A549 (cell line): ENCODE data around the gene VSNL1. TPM values are rescaled to one million over a fixed set of nuclear protein-coding genes. Genes with fewer than 3 reads are reported as not detected.

ENCODE experiments used
- ATAC-seq, 2 experiments: fragments of 200-7000 bp in 1 of 2; fragments of >200 bp in 1 of 2; cut with Nextera tagmentation in 1 of 2; cut with Tn5 transposase in 1 of 2; 3 replicates each; pipeline versions ENCODE4 v1.8.0 to v1.9.1; 2018 to 2020; ENCODE audit warnings: mild to moderate bottlenecking in 1 of 2, moderate library complexity in 1 of 2
- CTCF ChIA-PET: fragments of 300-600 bp; sonication (Branson Sonifier 250); formaldehyde crosslinking; extraction: SDS; loops from one replicate; lab custom pipeline; 2021; ENCODE audit warnings: antibody characterized with exemption, inconsistent platforms; lab: Yijun Ruan, JAX
- POLR2A ChIA-PET: fragments of 350-600 bp; formaldehyde crosslinking; extraction: SDS; loops from one replicate; lab custom pipeline; 2021; ENCODE audit warnings: antibody characterized with exemption, inconsistent platforms; lab: Yijun Ruan, JAX
- DNase-seq, 2 experiments: peaks; one replicate each; pipeline versions ENCODE4 v3.0.0 to v3.0.0-alpha.2; 2011 to 2016; ENCODE audit warnings: low read depth in 1 of 2, low spot score in 1 of 2
- FAIRE-seq: peaks from 2 replicates; lab custom pipeline; 2011; peaks lifted over from hg19 to GRCh38; lab: Jason Lieb, UNC
- H3K27ac ChIP-seq, 2 experiments: fragments of >200 bp; sonication (Bioruptor Twin); formaldehyde crosslinking; 3 replicates each; pipeline ENCODE4 v1.5.1; 2016 to 2017
- H3K4me1 ChIP-seq: fragments of >200 bp; sonication (Bioruptor Twin); formaldehyde crosslinking; 3 replicates; pipeline ENCODE4 v1.6.1; 2016
- H3K4me2 ChIP-seq: fragments of >200 bp; sonication (Bioruptor Twin); formaldehyde crosslinking; 3 replicates; pipeline ENCODE4 v1.6.1; 2016
- H3K4me3 ChIP-seq: fragments of >200 bp; sonication (Bioruptor Twin); formaldehyde crosslinking; 3 replicates; pipeline ENCODE4 v1.5.1; 2016
- H3K9me3 ChIP-seq: fragments of >200 bp; sonication (Bioruptor Twin); formaldehyde crosslinking; 3 replicates; pipeline ENCODE4 v1.6.1; 2016
- BHLHE40 ChIP-seq: IDR thresholded peaks from 2 replicates; pipeline ENCODE4 v1.6.1; 2012; ENCODE audit warnings: low read depth, low read length, inconsistent platforms
- CBX8 ChIP-seq: fragments of 200-600 bp; sonication (generic); IDR thresholded peaks from 2 replicates; pipeline ENCODE4 v1.6.1; 2016
- EP300 ChIP-seq, 2 experiments: fragments of >200 bp; sonication (Bioruptor Twin); formaldehyde crosslinking; IDR thresholded peaks; 2 replicates in 1 of 2; 3 replicates in 1 of 2; pipeline ENCODE4 v1.6.1; 2016 to 2017
- ESRRA ChIP-seq: fragments of 150-350 bp; IDR thresholded peaks from 2 replicates; pipeline ENCODE4 v1.6.1; 2014; ENCODE audit warnings: mild to moderate bottlenecking, low read length, borderline replicate concordance
- FOSB ChIP-seq: fragments of 250-450 bp; sonication (Bioruptor Pico); IDR thresholded peaks from 2 replicates; pipeline ENCODE4 v1.5.0; 2020; ENCODE audit warnings: mild to moderate bottlenecking, moderate library complexity
- FOXS1 ChIP-seq: fragments of 250-450 bp; sonication (Bioruptor Pico); IDR thresholded peaks from 2 replicates; pipeline ENCODE4 v1.5.0; 2020; ENCODE audit warnings: mild to moderate bottlenecking, moderate library complexity
- GATA3 ChIP-seq: IDR thresholded peaks from 2 replicates; pipeline ENCODE4 v1.6.1; 2012; ENCODE audit warnings: borderline replicate concordance
- HDAC2 ChIP-seq: fragments of 200-600 bp; sonication (generic); IDR thresholded peaks from 2 replicates; pipeline ENCODE4 v1.6.1; 2016
- HEYL ChIP-seq: fragments of 250-450 bp; sonication (Bioruptor Pico); IDR thresholded peaks from 2 replicates; pipeline ENCODE4 v1.8.0; 2021; ENCODE audit warnings: mild to moderate bottlenecking, moderate library complexity
- HOXA7 ChIP-seq: fragments of 250-450 bp; sonication (Bioruptor Pico); IDR thresholded peaks from 2 replicates; pipeline ENCODE4 v1.5.0; 2020; ENCODE audit warnings: mild to moderate bottlenecking, moderate library complexity
- HOXB5 ChIP-seq: fragments of 250-450 bp; sonication (Bioruptor Pico); IDR thresholded peaks from 2 replicates; pipeline ENCODE4 v1.5.0; 2020; ENCODE audit warnings: mild to moderate bottlenecking, moderate library complexity
- JUN ChIP-seq, 2 experiments: fragments of >200 bp; sonication (Bioruptor Twin); formaldehyde crosslinking; IDR thresholded peaks; 2 replicates in 1 of 2; 3 replicates in 1 of 2; pipeline ENCODE4 v1.6.1; 2016 to 2017
- JUNB ChIP-seq: fragments of >200 bp; sonication (Bioruptor Twin); formaldehyde crosslinking; IDR thresholded peaks from 2 replicates; pipeline ENCODE4 v1.6.1; 2016
- KDM5A ChIP-seq: fragments of 200-600 bp; sonication (generic); IDR thresholded peaks from 2 replicates; pipeline ENCODE4 v1.6.1; 2016; ENCODE audit warnings: antibody characterized with exemption, mild to moderate bottlenecking
- NFE2L2 ChIP-seq: fragments of 150-350 bp; conservative IDR thresholded peaks from 2 replicates; pipeline ENCODE4 v1.6.1; 2014; ENCODE audit warnings: low read length
- POLR2A ChIP-seq: IDR thresholded peaks from 2 replicates; pipeline ENCODE4 v1.6.1; 2012; ENCODE audit warnings: mild to moderate bottlenecking, low read length
- POLR2AphosphoS2 ChIP-seq: conservative IDR thresholded peaks from 2 replicates; pipeline ENCODE4 v1.6.1; 2012; ENCODE audit warnings: low read length, improper control_type of control experiment, inconsistent platforms
- RAD21 ChIP-seq, 2 experiments: fragments of >200 bp in 1 of 2; sonication (Bioruptor Twin) in 1 of 2; formaldehyde crosslinking in 1 of 2; IDR thresholded peaks in 1 of 2; conservative IDR thresholded peaks in 1 of 2; 2 replicates in 1 of 2; 3 replicates in 1 of 2; pipeline ENCODE4 v1.6.1; 2012 to 2018; ENCODE audit warnings: inconsistent platforms in 1 of 2
- RCOR1 ChIP-seq: fragments of 150-350 bp; IDR thresholded peaks from 2 replicates; pipeline ENCODE4 v1.6.1; 2014; ENCODE audit warnings: antibody characterized with exemption, low read length, low read depth
- TFCP2L1 ChIP-seq: fragments of 250-450 bp; sonication (Bioruptor Pico); IDR thresholded peaks from 2 replicates; pipeline ENCODE4 v1.5.0; 2021; ENCODE audit warnings: mild to moderate bottlenecking
- TP53 ChIP-seq: fragments of 250-450 bp; sonication (Bioruptor Pico); IDR thresholded peaks from 2 replicates; pipeline ENCODE4 v1.5.0; 2021; ENCODE audit warnings: mild to moderate bottlenecking, moderate library complexity
- ZC3H11A ChIP-seq: fragments of 450-650 bp; IDR thresholded peaks from 2 replicates; pipeline ENCODE4 v1.6.1; 2014; ENCODE audit warnings: antibody characterized with exemption, mild to moderate bottlenecking
- ZFP36 ChIP-seq: fragments of 450-650 bp; IDR thresholded peaks from 2 replicates; pipeline ENCODE4 v1.6.1; 2014; ENCODE audit warnings: borderline replicate concordance; ENCODE audit not compliant: partially characterized antibody
- ZSCAN20 ChIP-seq: fragments of 250-450 bp; sonication (Bioruptor Pico); IDR thresholded peaks from 2 replicates; pipeline ENCODE4 v1.8.0; 2022; ENCODE audit warnings: mild to moderate bottlenecking, moderate library complexity
- WGBS: methylation state at CpG from one replicate; pipeline ENCODE4 v1.1.6; 2017; ENCODE audit errors: missing lambda C conversion rate; 5-methylcytosine and 5-hydroxymethylcytosine counted together
- polyA plus RNA-seq, 4 experiments: library from polyadenylated mRNA; depleted of rRNA in 3 of 4; stranded (reverse); fragments of >200 nt; fragmentation: RNase III in 1 of 4; extraction: RNeasy Plus Mini Kit Qiagen cat#74134 plus additional on column Dnase treatment in 1 of 4; gene quantifications; 2 replicates in 3 of 4; 3 replicates in 1 of 4; pipeline ENCODE4 v1.2.3, GENCODE V29; 2011 to 2017
- TF ChIP-seq, protein P1 (sequence below): fragments of 250-450 bp; sonication (Bioruptor Pico); IDR thresholded peaks from 2 replicates; pipeline ENCODE4 v1.5.0; 2021; ENCODE audit warnings: mild to moderate bottlenecking, moderate library complexity, borderline replicate concordance
- TF ChIP-seq, protein P2 (sequence below): fragments of 250-450 bp; sonication (Bioruptor Pico); IDR thresholded peaks from 2 replicates; pipeline ENCODE4 v1.5.0; 2020; ENCODE audit warnings: low read depth, mild to moderate bottlenecking, moderate library complexity
- TF ChIP-seq, protein P3 (sequence below): fragments of 450-650 bp; IDR thresholded peaks from 2 replicates; pipeline ENCODE4 v1.6.1; 2014; ENCODE audit warnings: antibody characterized with exemption
- TF ChIP-seq, protein P4 (sequence below): IDR thresholded peaks from 2 replicates; pipeline ENCODE4 v1.6.1; 2012; ENCODE audit warnings: low read depth, borderline replicate concordance

VSNL1 gene
- polyA plus RNA-seq, 2 of the 4 experiments (the other 2 are of a cell fraction), result not detected

DNA sequence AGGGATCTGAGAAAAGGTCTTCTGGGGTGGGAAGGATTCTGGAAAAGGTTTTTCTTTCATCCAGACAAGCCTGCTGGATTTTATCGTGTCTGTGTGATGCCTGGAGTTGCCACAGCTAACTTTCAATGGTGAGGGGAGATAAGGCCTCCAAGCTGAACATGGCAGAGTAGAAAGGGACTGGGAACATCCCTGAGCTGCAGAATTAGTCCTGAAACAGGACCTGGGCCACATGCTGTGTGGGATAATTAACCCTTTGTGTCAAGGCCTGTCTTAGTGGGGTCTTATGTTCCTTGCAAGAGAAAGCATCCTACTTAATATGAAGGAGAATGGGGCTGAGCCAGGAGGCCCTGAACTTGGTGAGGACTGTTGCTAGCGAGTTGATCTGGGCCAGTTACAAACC is 66.4 kb downstream of the VSNL1 start:
- Histone ChIP-seq H3K4me2 (no peak overlapping the region), H3K4me1 (no peaks in the 10 kb centered on the region), H3K4me3 (no peak overlapping the region), H3K27ac (no peak overlapping the region), H3K9me3 (no peaks in the 10 kb centered on the region)
- no peak for DNase-seq
- FAIRE-seq, result no peak
- ChIA-PET POLR2A (no interaction called here), CTCF (interaction anchor here (2.0 kb wide), 1 partner anchor 64 kb away, joined by 6 read pairs; no protein-coding TSS in a partner anchor)
- 3% methylated on average over 2 of the region's 2 CpGs for WGBS
- ATAC-seq, result no peak
- TF ChIP-seq, protein P1, sequence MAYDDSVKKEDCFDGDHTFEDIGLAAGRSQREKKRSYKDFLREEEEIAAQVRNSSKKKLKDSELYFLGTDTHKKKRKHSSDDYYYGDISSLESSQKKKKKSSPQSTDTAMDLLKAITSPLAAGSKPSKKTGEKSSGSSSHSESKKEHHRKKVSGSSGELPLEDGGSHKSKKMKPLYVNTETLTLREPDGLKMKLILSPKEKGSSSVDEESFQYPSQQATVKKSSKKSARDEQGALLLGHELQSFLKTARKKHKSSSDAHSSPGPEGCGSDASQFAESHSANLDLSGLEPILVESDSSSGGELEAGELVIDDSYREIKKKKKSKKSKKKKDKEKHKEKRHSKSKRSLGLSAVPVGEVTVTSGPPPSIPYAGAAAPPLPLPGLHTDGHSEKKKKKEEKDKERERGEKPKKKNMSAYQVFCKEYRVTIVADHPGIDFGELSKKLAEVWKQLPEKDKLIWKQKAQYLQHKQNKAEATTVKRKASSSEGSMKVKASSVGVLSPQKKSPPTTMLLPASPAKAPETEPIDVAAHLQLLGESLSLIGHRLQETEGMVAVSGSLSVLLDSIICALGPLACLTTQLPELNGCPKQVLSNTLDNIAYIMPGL (CRISPR knock-in tag), result no peak
- TF ChIP-seq HDAC2, result no peak
- TF ChIP-seq ZSCAN20, result no peak
- no peak for TF ChIP-seq KDM5A
- no peak for TF ChIP-seq FOXS1 (CRISPR knock-in tag)
- TF ChIP-seq ZC3H11A, result no peak
- no peak for TF ChIP-seq POLR2AphosphoS2
- TF ChIP-seq EP300 (IDR thresholded peaks at IDR 0.05), result no peak
- TF ChIP-seq RCOR1, result no peak
- TF ChIP-seq, protein P2, sequence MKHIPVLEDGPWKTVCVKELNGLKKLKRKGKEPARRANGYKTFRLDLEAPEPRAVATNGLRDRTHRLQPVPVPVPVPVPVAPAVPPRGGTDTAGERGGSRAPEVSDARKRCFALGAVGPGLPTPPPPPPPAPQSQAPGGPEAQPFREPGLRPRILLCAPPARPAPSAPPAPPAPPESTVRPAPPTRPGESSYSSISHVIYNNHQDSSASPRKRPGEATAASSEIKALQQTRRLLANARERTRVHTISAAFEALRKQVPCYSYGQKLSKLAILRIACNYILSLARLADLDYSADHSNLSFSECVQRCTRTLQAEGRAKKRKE (CRISPR knock-in tag), result no peak
- no peak for TF ChIP-seq POLR2A
- no peak for TF ChIP-seq ZFP36

- POLR2A ChIA-PET, result no interaction called here
- TF ChIP-seq RAD21 (conservative IDR thresholded peaks at IDR 0.05 in 1 of 2, IDR thresholded peaks at IDR 0.05 in 1 of 2), result no peak
- no peak for TF ChIP-seq HDAC2
- no peak for TF ChIP-seq BHLHE40
- TF ChIP-seq HOXB5, result no peak
- no peak for TF ChIP-seq ESRRA
- TF ChIP-seq TP53 (CRISPR knock-in tag), result no peak
- no peak for TF ChIP-seq RCOR1
- TF ChIP-seq CBX8, result no peak
- no peak for TF ChIP-seq HOXA7 (CRISPR knock-in tag)
- H3K4me3 ChIP-seq, result no peak overlapping the region
- H3K9me3 ChIP-seq, result no peaks in the 10 kb centered on the region
- no peak for DNase-seq
- H3K27ac ChIP-seq, result no peak overlapping the region
- FAIRE-seq, result no peak
- CTCF ChIA-PET, result interaction anchor here (2.0 kb wide), 1 partner anchor 64 kb away, joined by 6 read pairs; no protein-coding TSS in a partner anchor
- WGBS, result 9% methylated on average over 1 of the region's 1 CpG
- no peaks in the 10 kb centered on the region for H3K4me1 ChIP-seq
- no peak for ATAC-seq
- H3K4me2 ChIP-seq, result no peak overlapping the region
Observed at GRCh38 chr2:17607379-17607778, 66.9 kb downstream of the VSNL1 start.

DNA sequence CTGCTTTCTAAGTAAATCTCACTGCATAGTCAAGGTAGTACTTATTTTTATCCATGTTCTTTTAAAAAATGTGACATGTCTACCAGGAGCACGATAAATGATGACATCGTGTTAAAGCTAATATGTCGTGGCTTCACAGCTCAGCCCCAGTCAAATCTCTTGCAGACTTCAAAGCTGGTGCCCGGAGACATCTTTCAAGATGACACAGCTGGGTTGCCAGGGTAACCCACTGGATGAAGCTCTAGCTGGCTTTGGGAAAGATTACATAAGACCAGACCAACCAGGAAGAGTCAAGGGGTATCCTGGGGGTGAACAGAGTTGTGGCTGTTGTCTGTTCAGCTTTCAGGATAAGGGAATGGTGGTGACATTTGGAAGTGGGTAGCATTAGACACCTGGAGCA is 67.8 kb downstream of the VSNL1 start:
- Histone ChIP-seq H3K4me2 (no peak overlapping the region), H3K27ac (no peak overlapping the region), H3K4me1 (no peaks in the 10 kb centered on the region), H3K9me3 (no peaks in the 10 kb centered on the region), H3K4me3 (no peak overlapping the region)
- no peak for FAIRE-seq
- DNase-seq, result no peak
- no peak for ATAC-seq
- POLR2A ChIA-PET, result no interaction called here
- CTCF ChIA-PET, result interaction anchor here (0.8 to 2.0 kb wide), 4 partner anchors 14 to 995 kb away, joined by 3 to 6 read pairs (median 4); no protein-coding TSS in a partner anchor
- TF ChIP-seq RAD21 (conservative IDR thresholded peaks at IDR 0.05 in 1 of 2, IDR thresholded peaks at IDR 0.05 in 1 of 2), result no peak
- WGBS, result 44% methylated on average over 4 of the region's 4 CpGs

DNA sequence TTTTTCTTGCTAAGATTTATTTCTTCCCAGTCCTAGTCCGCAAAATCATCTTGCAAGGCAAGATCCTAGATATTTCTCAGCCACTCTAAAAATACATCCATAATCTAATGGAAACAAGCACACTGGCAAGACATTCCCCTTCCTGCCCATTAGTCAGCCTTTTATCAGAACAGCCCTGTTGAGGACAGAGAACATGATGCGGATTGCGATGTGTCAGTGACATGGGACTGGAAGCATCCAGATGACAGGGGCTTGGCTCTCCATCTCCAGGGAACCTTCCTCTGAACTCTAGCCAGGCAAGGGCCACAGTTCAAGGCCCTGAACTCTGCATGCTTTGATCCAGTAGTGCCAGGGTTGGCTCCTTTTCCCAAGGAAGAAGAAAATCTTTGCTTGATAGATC is 70.0 kb downstream of the VSNL1 start:
- DNase-seq (no peak), FAIRE-seq (no peak), ATAC-seq (no peak)
- ChIA-PET POLR2A (no interaction called here), CTCF (interaction anchor here (1.0 to 1.1 kb wide), 2 partner anchors 8 to 11 kb away, joined by 3 to 4 read pairs; no protein-coding TSS in a partner anchor)
- no peak overlapping the region for H3K27ac ChIP-seq
- no peak overlapping the region for H3K4me3 ChIP-seq
- no peaks in the 10 kb centered on the region for H3K9me3 ChIP-seq
- WGBS, result 95% methylated on average over 3 of the region's 3 CpGs
- TF ChIP-seq ESRRA (no peak), JUNB (no peak), NFE2L2 (no peak), GATA3 (no peak), KDM5A (no peak), JUN (IDR thresholded peaks at IDR 0.05) (no peak), HEYL (CRISPR knock-in tag) (no peak), POLR2AphosphoS2 (no peak), FOSB (CRISPR knock-in tag) (no peak), TFCP2L1 (CRISPR knock-in tag) (no peak), BHLHE40 (no peak), ZC3H11A (no peak)
- TF ChIP-seq, protein P2 (CRISPR knock-in tag), result no peak
- TF ChIP-seq, protein P3, sequence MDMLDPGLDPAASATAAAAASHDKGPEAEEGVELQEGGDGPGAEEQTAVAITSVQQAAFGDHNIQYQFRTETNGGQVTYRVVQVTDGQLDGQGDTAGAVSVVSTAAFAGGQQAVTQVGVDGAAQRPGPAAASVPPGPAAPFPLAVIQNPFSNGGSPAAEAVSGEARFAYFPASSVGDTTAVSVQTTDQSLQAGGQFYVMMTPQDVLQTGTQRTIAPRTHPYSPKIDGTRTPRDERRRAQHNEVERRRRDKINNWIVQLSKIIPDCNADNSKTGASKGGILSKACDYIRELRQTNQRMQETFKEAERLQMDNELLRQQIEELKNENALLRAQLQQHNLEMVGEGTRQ, result no peak
- TF ChIP-seq, protein P4, sequence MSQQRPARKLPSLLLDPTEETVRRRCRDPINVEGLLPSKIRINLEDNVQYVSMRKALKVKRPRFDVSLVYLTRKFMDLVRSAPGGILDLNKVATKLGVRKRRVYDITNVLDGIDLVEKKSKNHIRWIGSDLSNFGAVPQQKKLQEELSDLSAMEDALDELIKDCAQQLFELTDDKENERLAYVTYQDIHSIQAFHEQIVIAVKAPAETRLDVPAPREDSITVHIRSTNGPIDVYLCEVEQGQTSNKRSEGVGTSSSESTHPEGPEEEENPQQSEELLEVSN, result no peak
- no peaks in the 10 kb centered on the region for H3K4me1 ChIP-seq
- H3K4me2 ChIP-seq, result no peak overlapping the region
